ENCODE data around the gene DEFB129. TPM values are rescaled to one million over a fixed set of nuclear protein-coding genes. Genes with fewer than 3 reads are reported as not detected.

Gene DEFB129
- not detected in 2 replicates for total RNA-seq (2022)
- not detected for Bru-seq, nascent RNA
- BruChase-seq, experiment 1, labeled RNA remaining after a 6-hour chase: not detected
- BruChase-seq, experiment 2, labeled RNA remaining after a 2-hour chase: not detected
- long read RNA-seq: 0 reads

- H3K4me3 Mint-ChIP-seq (ENCODE audit: low read depth, unreplicated experiment): no peak within 1 kb of the TSS
- H3K36me3 Mint-ChIP-seq (ENCODE audit: insufficient read depth, unreplicated experiment): no peaks in the 10 kb centered on the region
- DNase-seq: no peak
- H3K27me3 Mint-ChIP-seq (ENCODE audit: unreplicated experiment): peaks cover 67% of the 10 kb centered on the region
- H3K9me3 Mint-ChIP-seq (ENCODE audit: low read depth, unreplicated experiment): no peaks in the 10 kb centered on the region
- H3K27ac Mint-ChIP-seq (ENCODE audit: unreplicated experiment): no peak within 1 kb of the TSS
- CTCF ChIA-PET: no interaction called here
- intact Hi-C loops (cut with micrococcal nuclease; ENCODE audit: unreplicated experiment): no loop called here
- H3K4me1 Mint-ChIP-seq (ENCODE audit: low read depth, unreplicated experiment): no peaks in the 10 kb centered on the region
- TF ChIP-seq CTCF (IDR thresholded peaks at IDR 0.05; ENCODE audit: unreplicated experiment): no peak
- BruUV-seq (replicated peaks): no TSS peak
Measured at GRCh38 chr20:226958-227357, at the start of gene DEFB129. Gene DEFB129 (plus strand): TSS chr20:227258. CDS start chr20:227289, 31 bp downstream.

- intact Hi-C loops (cut with micrococcal nuclease; ENCODE audit: unreplicated experiment): no loop called here
- peaks cover 4% of the 10 kb centered on the region for H3K9me3 Mint-ChIP-seq (ENCODE audit: low read depth, unreplicated experiment)
- peaks cover 58% of the 10 kb centered on the region for H3K27me3 Mint-ChIP-seq (ENCODE audit: unreplicated experiment)
- CTCF ChIA-PET: no interaction called here
- no peaks in the 10 kb centered on the region for H3K4me1 Mint-ChIP-seq (ENCODE audit: low read depth, unreplicated experiment)
- no TSS peak for BruUV-seq (replicated peaks)
- no peak for TF ChIP-seq CTCF (IDR thresholded peaks at IDR 0.05; ENCODE audit: unreplicated experiment)
- no peak overlapping the region for H3K27ac Mint-ChIP-seq (ENCODE audit: unreplicated experiment)
- no peaks in the 10 kb centered on the region for H3K36me3 Mint-ChIP-seq (ENCODE audit: insufficient read depth, unreplicated experiment)
- DNase-seq: no peak
- no peak overlapping the region for H3K4me3 Mint-ChIP-seq (ENCODE audit: low read depth, unreplicated experiment)
Measured at GRCh38 chr20:184288-184687, 42.8 kb upstream of the DEFB129 start.

- Mint-ChIP-seq H3K27me3 (ENCODE audit: unreplicated experiment) (peaks cover 85% of the 10 kb centered on the region), H3K9me3 (ENCODE audit: low read depth, unreplicated experiment) (peaks cover 8% of the 10 kb centered on the region), H3K4me3 (ENCODE audit: low read depth, unreplicated experiment) (no peak overlapping the region), H3K4me1 (ENCODE audit: low read depth, unreplicated experiment) (no peaks in the 10 kb centered on the region), H3K36me3 (ENCODE audit: insufficient read depth, unreplicated experiment) (no peaks in the 10 kb centered on the region), H3K27ac (ENCODE audit: unreplicated experiment) (no peak overlapping the region)
- CTCF ChIA-PET: no interaction called here
- DNase-seq: no peak
- TF ChIP-seq CTCF (IDR thresholded peaks at IDR 0.05; ENCODE audit: unreplicated experiment): no peak
- BruUV-seq (replicated peaks): no TSS peak
- intact Hi-C loops (cut with micrococcal nuclease; ENCODE audit: unreplicated experiment): no loop called here
Measured at GRCh38 chr20:187733-188132, 39.3 kb upstream of the DEFB129 start.

- intact Hi-C loops (cut with micrococcal nuclease; ENCODE audit: unreplicated experiment): no loop called here
- Mint-ChIP-seq H3K4me1 (ENCODE audit: low read depth, unreplicated experiment) (no peaks in the 10 kb centered on the region), H3K4me3 (ENCODE audit: low read depth, unreplicated experiment) (no peak within 1 kb of the TSS), H3K36me3 (ENCODE audit: insufficient read depth, unreplicated experiment) (no peaks in the 10 kb centered on the region), H3K27ac (ENCODE audit: unreplicated experiment) (no peak within 1 kb of the TSS), H3K27me3 (ENCODE audit: unreplicated experiment) (peaks cover 69% of the 10 kb centered on the region), H3K9me3 (ENCODE audit: low read depth, unreplicated experiment) (peaks cover 6% of the 10 kb centered on the region)
- CTCF ChIA-PET: interaction anchor here (0.6 kb wide), 1 partner anchor 11 kb away, joined by 3 read pairs; no protein-coding TSS in a partner anchor
- TF ChIP-seq CTCF (IDR thresholded peaks at IDR 0.05; ENCODE audit: unreplicated experiment): no peak
- no peak for DNase-seq
- BruUV-seq (replicated peaks): no TSS peak
Measured at GRCh38 chr20:189611-190010, 37.4 kb upstream of the DEFB129 start, which contains the start of gene DEFB128. Gene DEFB128 (minus strand): TSS chr20:189711. CDS start chr20:189623, 88 bp downstream.

Data from Calu3 (cell line).